HG02678 (cell line): ENCODE measurements around the gene AGTR1.
"Not testable (repeated sequence)": the region's sequence is repeated elsewhere in the genome, so short reads cannot be mapped to it uniquely, and the experiment has no call there.

Experiments used
- ATAC-seq: cut with Tn5 transposase; IDR thresholded peaks from one replicate; pipeline ENCODE4 v1.9.1; 2021; ENCODE audit warnings: mild to moderate bottlenecking, moderate library complexity; ENCODE audit not compliant: unreplicated experiment

AGTR1 gene

GRCh38 chr3:148717885-148718561 is 20.3 kb downstream of the AGTR1 start:
- ATAC-seq = no peak

GRCh38 chr3:148718982-148719862 is 21.5 kb downstream of the AGTR1 start:
- no peak for ATAC-seq

- ATAC-seq = no peak
Measured at GRCh38 chr3:148720873-148721272, 23.2 kb downstream of the AGTR1 start.

- ATAC-seq = no peak
Measured at GRCh38 chr3:148723631-148724030, 25.9 kb downstream of the AGTR1 start.

- ATAC-seq = peak; percentile 80
Measured at GRCh38 chr3:148727231-148727630, 29.5 kb downstream of the AGTR1 start.

- no peak for ATAC-seq
Measured at GRCh38 chr3:148728753-148729152, 31.1 kb downstream of the AGTR1 start.

- ATAC-seq = no peak
Measured at GRCh38 chr3:148729476-148730055, 31.9 kb downstream of the AGTR1 start.

GRCh38 chr3:148730676-148731075 is 33.0 kb downstream of the AGTR1 start:
- ATAC-seq = no peak

- no peak for ATAC-seq
Measured at GRCh38 chr3:148735597-148735996, 37.9 kb downstream of the AGTR1 start.

GRCh38 chr3:148736086-148736485 is 38.4 kb downstream of the AGTR1 start:
- ATAC-seq = no peak

- ATAC-seq = no peak
Measured at GRCh38 chr3:148737104-148737530, 39.4 kb downstream of the AGTR1 start.

- ATAC-seq = no peak
Measured at GRCh38 chr3:148739720-148740119, 42.0 kb downstream of the AGTR1 start.

GRCh38 chr3:148740291-148740690 is 42.6 kb downstream of the AGTR1 start:
- ATAC-seq = no peak

GRCh38 chr3:148741219-148741618 is 43.5 kb downstream of the AGTR1 start:
- no peak for ATAC-seq

GRCh38 chr3:148742118-148742517 is 44.4 kb downstream of the AGTR1 start:
- no peak for ATAC-seq

GRCh38 chr3:148746053-148746452 is 48.4 kb downstream of the AGTR1 start:
- no peak for ATAC-seq

GRCh38 chr3:148748283-148748682 is 50.6 kb downstream of the AGTR1 start:
- no peak for ATAC-seq

GRCh38 chr3:148750296-148750695 is 52.6 kb downstream of the AGTR1 start:
- ATAC-seq = no peak

GRCh38 chr3:148751461-148751860 is 53.8 kb downstream of the AGTR1 start:
- ATAC-seq = no peak

GRCh38 chr3:148753385-148753784 is 55.7 kb downstream of the AGTR1 start:
- not testable (repeated sequence) for ATAC-seq

- no peak for ATAC-seq
Measured at GRCh38 chr3:148755570-148755969, 57.9 kb downstream of the AGTR1 start.

GRCh38 chr3:148756311-148756710 is 58.6 kb downstream of the AGTR1 start:
- ATAC-seq = no peak
